Measurements from ENCODE around the gene IL31RA.
"Not testable (repeated sequence)": the region's sequence is repeated elsewhere in the genome, so short reads cannot be mapped to it uniquely, and the experiment has no call there.

The IL31RA gene

DNA sequence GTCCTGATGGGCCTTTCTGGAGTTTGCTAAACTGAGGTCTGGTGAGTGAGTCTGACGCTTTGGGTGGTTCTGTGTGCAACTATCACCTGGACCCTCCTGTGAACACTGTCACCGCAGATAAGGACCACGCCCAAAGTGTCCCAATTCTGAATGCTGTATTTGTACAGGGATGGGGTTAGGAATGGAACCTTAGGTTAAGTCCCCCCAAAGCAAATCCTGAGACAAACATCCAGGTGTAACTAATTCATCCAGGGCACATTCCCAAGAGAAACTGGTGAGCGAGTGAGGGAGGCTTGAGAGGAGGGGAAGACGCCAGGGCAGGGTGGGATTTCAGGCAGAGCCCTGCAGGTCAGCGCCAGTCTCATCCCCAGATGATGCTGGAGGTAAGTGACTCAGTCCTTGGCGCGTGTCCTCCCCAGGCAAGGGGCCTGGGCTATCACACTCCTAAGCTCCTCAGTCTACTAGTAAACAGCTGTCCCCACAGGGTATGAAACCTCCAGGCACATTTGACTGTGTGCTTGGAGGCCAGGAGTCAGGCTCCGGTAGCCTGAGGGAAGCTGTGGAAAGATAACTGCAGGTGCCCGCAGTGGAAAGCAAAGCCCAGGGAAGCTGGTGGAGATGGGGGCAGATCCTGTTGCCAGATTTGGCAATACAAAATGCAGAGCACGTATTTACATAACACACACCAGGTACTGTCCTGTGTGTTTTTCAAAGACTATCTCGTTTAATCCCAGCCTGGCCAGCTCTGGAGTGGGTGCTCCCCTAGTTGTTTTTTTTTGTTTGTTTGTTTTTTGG is 76.9 kb downstream of the IL31RA start:
- no peak for DNase-seq

GRCh38 chr5:55929020-55929799 is 78.1 kb downstream of the IL31RA start:
- DNase-seq = no peak

- no peak for DNase-seq
Measured at GRCh38 chr5:55932700-55933099, 81.5 kb downstream of the IL31RA start.

- no peak for DNase-seq
Measured at GRCh38 chr5:55933377-55934114, 82.4 kb downstream of the IL31RA start.

DNA sequence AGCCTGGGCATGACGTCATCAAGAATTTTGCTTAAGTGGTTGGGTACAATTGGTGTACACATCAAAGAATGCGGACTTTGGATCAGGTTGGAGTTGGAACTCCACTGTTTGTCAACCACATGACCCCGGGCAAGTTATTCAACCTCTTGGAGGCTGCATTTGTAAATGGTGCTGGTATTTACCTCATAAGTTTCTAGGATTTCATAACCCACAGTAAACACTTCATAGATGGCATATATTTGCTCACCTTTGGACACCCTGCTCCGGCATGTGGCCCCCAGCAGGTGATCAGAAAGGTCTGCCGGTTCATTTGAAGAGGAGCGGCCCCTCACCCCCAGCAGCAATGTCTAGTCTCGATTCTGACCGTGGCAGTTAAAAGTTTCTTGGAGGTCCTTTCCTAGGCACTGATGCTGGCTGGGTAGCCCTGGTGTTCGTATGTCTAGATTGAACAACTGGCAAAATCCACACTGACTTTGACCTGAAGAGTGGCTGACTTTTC is 83.0 kb downstream of the IL31RA start:
- DNase-seq = no peak

- DNase-seq = no peak
Measured at GRCh38 chr5:55934720-55935119, 83.6 kb downstream of the IL31RA start.

DNA sequence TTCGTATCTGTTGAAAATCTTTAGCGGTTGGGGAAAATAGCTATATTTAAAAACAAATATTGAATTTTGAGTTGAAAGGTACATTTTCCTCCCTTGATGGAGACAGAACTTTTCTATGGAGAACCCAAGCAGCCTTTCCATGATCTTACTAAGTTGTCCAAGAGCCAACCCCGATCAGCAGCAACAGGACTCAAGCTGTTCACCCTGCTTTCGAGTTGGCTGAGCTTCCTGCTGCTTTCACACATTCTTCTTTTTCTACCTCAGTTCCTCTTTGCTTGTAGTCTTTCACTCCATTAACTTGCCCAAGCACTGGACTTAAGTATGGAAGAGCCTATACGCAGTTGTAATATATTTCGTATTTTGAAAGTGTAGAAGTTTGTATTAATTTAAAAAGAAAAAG is 84.2 kb downstream of the IL31RA start:
- DNase-seq = no peak

GRCh38 chr5:55936100-55936693 is 85.0 kb downstream of the IL31RA start:
- DNase-seq = peak; percentile 56 to 60

GRCh38 chr5:55937598-55937997 is 86.4 kb downstream of the IL31RA start:
- not testable (repeated sequence) for DNase-seq

DNA sequence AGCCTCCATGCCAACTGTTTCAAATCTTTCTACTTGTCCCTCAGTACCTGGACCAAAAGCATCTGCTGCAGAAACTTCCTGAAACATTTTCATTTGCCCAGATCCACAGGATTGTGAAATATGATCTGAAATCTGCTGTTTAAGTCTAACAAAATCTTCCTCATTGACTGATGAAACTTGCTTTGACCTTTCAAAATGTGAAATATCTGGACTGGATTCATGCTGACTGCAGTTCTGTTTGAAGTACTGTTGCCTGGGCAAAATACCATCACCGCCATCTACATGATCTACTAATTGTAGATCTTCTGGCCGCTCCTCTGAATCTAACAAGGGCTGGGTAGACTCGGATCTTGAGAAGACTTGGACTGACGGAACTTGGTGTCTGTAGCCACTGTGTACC is 90.0 kb downstream of the IL31RA start:
- DNase-seq = not testable (repeated sequence)

- DNase-seq = no peak
Measured at GRCh38 chr5:55959208-55959607, 108.1 kb downstream of the IL31RA start.

GRCh38 chr5:55960779-55961178 is 109.6 kb downstream of the IL31RA start:
- DNase-seq = no peak

DNA sequence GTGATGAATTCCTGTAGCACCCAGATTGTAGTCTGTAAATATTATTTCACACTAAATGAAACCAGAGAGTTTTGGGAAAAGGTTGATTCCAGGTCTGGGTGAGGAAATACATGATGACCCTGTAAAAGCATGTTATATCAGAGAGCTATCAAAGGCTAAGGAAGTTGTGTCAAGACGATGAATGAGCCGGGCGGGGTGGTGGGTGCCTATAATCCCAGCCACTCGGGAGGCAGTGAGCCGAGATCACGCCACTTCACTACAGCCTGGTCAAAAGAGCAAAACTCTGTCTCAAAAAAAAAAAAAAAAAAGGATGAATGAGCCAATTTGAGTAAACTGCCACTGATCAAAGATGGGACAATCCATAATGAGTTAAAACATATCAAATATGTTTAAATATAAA is 114.4 kb downstream of the IL31RA start:
- DNase-seq = no peak

GRCh38 chr5:55966284-55966683 is 115.1 kb downstream of the IL31RA start:
- DNase-seq = no peak

DNA sequence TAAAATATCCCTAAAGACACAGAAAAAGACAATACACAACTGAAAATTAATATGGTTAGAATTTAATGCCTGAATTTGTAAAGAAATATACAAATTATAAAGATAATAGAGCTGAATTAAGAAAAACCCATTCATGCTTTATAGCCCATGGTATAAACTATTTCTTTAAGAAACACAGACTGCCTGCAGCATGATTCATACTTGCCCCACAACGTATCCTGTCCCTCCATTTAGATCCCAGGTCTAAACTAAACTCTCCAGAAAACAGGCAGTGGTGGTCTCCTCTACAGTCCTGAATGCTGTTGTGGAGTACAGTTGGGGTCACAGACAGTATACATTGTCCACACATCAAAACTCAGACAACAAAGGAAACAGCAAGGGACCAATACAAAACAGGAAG is 118.8 kb downstream of the IL31RA start:
- DNase-seq = no peak
